Hepatocyte (in vitro differentiated cells): ENCODE measurements around the gene ANKS1B. TPM values are rescaled to one million over a fixed set of nuclear protein-coding genes. Genes with fewer than 3 reads are reported as not detected.

Experiments used
- DNase-seq: peaks from one replicate; pipeline ENCODE4 v3.0.0-alpha.2; 2016; ENCODE audit warnings: low spot score
- H2AFZ ChIP-seq: fragments of 200-600 bp; sonication (generic); 2 replicates; pipeline ENCODE4 v1.6.0; 2016; ENCODE audit warnings: antibody characterized with exemption, mild to moderate bottlenecking
- H3K27ac ChIP-seq: fragments of 200-600 bp; sonication (generic); 2 replicates; pipeline ENCODE4 v1.5.1; 2016; ENCODE audit warnings: mild to moderate bottlenecking
- H3K27me3 ChIP-seq: fragments of 200-600 bp; sonication (generic); 2 replicates; pipeline ENCODE4 v1.6.1; 2016
- H3K36me3 ChIP-seq: fragments of 200-600 bp; sonication (generic); replicated peaks from 2 replicates; pipeline ENCODE4 v1.5.1; 2016; ENCODE audit warnings: low read depth; ENCODE audit not compliant: insufficient read depth
- H3K4me1 ChIP-seq: fragments of 200-600 bp; sonication (generic); 2 replicates; pipeline ENCODE4 v1.5.1; 2016; ENCODE audit warnings: mild to moderate bottlenecking, moderate library complexity; ENCODE audit not compliant: insufficient read depth
- H3K4me2 ChIP-seq: fragments of 200-600 bp; sonication (generic); 2 replicates; pipeline ENCODE4 v1.6.0; 2016
- H3K4me3 ChIP-seq: fragments of 200-600 bp; sonication (generic); 2 replicates; pipeline ENCODE4 v1.5.1; 2016; ENCODE audit warnings: mild to moderate bottlenecking
- H3K79me2 ChIP-seq: fragments of 200-600 bp; sonication (generic); 2 replicates; pipeline ENCODE4 v1.6.0; 2017; ENCODE audit warnings: mild to moderate bottlenecking
- H3K9me2 ChIP-seq: fragments of 200-600 bp; sonication (generic); replicated peaks from 2 replicates; pipeline ENCODE4 v1.6.0; 2017; ENCODE audit warnings: mild to moderate bottlenecking; ENCODE audit not compliant: insufficient read depth
- H3K9me3 ChIP-seq: fragments of 200-600 bp; sonication (generic); 2 replicates; pipeline ENCODE4 v1.5.1; 2016; ENCODE audit warnings: low read depth, mild to moderate bottlenecking
- H4K20me1 ChIP-seq: fragments of 200-600 bp; sonication (generic); 2 replicates; pipeline ENCODE4 v1.6.0; 2016; ENCODE audit warnings: mild to moderate bottlenecking; ENCODE audit not compliant: insufficient read depth, poor library complexity, severe bottlenecking
- EZH2 ChIP-seq: fragments of 200-600 bp; sonication (generic); IDR thresholded peaks from 2 replicates; pipeline ENCODE4 v1.6.1; 2016; ENCODE audit warnings: antibody characterized with exemption, mild to moderate bottlenecking, borderline replicate concordance
- EZH2phosphoT487 ChIP-seq: fragments of 200-600 bp; sonication (generic); IDR thresholded peaks from one replicate; pipeline ENCODE4 v1.6.1; 2018; ENCODE audit warnings: antibody characterized with exemption, mild to moderate bottlenecking, low read depth, moderate library complexity; ENCODE audit not compliant: unreplicated experiment, severe bottlenecking
- WGBS: methylation state at CpG from one replicate; pipeline ENCODE4 v1.1.6; 2016; ENCODE audit warnings: low lambda C conversion rate; ENCODE audit errors: missing lambda C conversion rate; 5-methylcytosine and 5-hydroxymethylcytosine counted together
- polyA plus RNA-seq: library from polyadenylated mRNA; unstranded; fragments of >200 nt; fragmentation: Nextera tagmentation; extraction: Ambion mirVana; gene quantifications from 2 replicates; pipeline ENCODE4 v1.2.1, GENCODE V29; 2016
- total RNA-seq: library from RNA; depleted of rRNA; stranded (reverse); fragments of >200 nt; gene quantifications from 2 replicates; pipeline ENCODE4 v1.2.3, GENCODE V29; 2014
- TF ChIP-seq, protein P1 (sequence below): fragments of 200-600 bp; sonication (generic); IDR thresholded peaks from 2 replicates; pipeline ENCODE4 v1.5.1; 2016; ENCODE audit warnings: antibody characterized with exemption, mild to moderate bottlenecking; ENCODE audit not compliant: poor library complexity

ANKS1B gene
- total and polyA plus RNA-seq, 2 experiments from 2014 or later = 1.6 to 2.2 TPM

- Histone ChIP-seq H3K79me2 (no peaks in the 10 kb centered on the region), H3K9me3 (no peaks in the 10 kb centered on the region), H3K27ac (no peak overlapping the region), H3K4me2 (no peak overlapping the region), H3K4me3 (no peak overlapping the region), H3K4me1 (no peaks in the 10 kb centered on the region), H2AFZ (no peak overlapping the region), H3K36me3 (no peaks in the 10 kb centered on the region), H4K20me1 (no peaks in the 10 kb centered on the region), H3K9me2 (no peaks in the 10 kb centered on the region), H3K27me3 (peaks cover 3% of the 10 kb centered on the region)
- 94% methylated on average over 3 of the region's 3 CpGs for WGBS
- no peak for TF ChIP-seq EZH2phosphoT487
- TF ChIP-seq EZH2 = no peak
- TF ChIP-seq, protein P1, sequence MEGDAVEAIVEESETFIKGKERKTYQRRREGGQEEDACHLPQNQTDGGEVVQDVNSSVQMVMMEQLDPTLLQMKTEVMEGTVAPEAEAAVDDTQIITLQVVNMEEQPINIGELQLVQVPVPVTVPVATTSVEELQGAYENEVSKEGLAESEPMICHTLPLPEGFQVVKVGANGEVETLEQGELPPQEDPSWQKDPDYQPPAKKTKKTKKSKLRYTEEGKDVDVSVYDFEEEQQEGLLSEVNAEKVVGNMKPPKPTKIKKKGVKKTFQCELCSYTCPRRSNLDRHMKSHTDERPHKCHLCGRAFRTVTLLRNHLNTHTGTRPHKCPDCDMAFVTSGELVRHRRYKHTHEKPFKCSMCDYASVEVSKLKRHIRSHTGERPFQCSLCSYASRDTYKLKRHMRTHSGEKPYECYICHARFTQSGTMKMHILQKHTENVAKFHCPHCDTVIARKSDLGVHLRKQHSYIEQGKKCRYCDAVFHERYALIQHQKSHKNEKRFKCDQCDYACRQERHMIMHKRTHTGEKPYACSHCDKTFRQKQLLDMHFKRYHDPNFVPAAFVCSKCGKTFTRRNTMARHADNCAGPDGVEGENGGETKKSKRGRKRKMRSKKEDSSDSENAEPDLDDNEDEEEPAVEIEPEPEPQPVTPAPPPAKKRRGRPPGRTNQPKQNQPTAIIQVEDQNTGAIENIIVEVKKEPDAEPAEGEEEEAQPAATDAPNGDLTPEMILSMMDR = no peak
- DNase-seq = no peak
Measured at GRCh38 chr12:99002731-99003130, 982.0 kb downstream of the ANKS1B start.

GRCh38 chr12:99002156-99002555, 982.6 kb downstream of the ANKS1B start:
- 89% methylated on average over 3 of the region's 3 CpGs for WGBS
- Histone ChIP-seq H3K36me3 (no peaks in the 10 kb centered on the region), H3K4me1 (no peaks in the 10 kb centered on the region), H3K9me2 (no peaks in the 10 kb centered on the region), H3K27ac (no peak overlapping the region), H2AFZ (no peak overlapping the region), H3K4me2 (no peak overlapping the region), H3K27me3 (peaks cover 3% of the 10 kb centered on the region), H3K4me3 (no peak overlapping the region), H3K79me2 (no peaks in the 10 kb centered on the region), H4K20me1 (no peaks in the 10 kb centered on the region), H3K9me3 (no peaks in the 10 kb centered on the region)
- no peak for TF ChIP-seq EZH2phosphoT487
- no peak for TF ChIP-seq EZH2
- TF ChIP-seq, protein P1 = no peak
- DNase-seq = no peak

DNA sequence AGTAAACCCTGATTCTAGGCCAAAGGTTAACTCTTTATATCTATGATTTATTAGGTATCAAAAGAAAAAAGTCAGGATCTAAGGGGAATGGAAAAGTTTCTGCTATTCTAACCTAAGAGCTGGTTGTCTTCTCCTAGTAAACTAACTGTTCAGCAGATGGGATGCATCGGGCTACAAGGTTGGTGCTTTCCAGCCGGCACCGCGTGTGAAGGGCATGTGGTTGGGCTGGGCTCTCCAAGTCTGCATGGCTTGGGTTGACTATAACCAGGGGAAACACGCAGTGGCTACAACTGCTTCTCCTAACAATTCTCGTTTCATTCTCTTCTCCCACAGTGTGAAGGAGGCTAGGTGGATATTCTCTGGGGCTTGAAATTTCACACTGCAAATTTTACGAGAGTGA, 985.2 kb downstream of the ANKS1B start:
- Histone ChIP-seq H3K36me3 (no peaks in the 10 kb centered on the region), H3K27me3 (peaks cover 3% of the 10 kb centered on the region), H3K4me2 (no peak overlapping the region), H3K27ac (no peak overlapping the region), H3K9me3 (no peaks in the 10 kb centered on the region), H3K9me2 (no peaks in the 10 kb centered on the region), H2AFZ (no peak overlapping the region), H3K4me3 (no peak overlapping the region), H4K20me1 (no peaks in the 10 kb centered on the region), H3K79me2 (no peaks in the 10 kb centered on the region), H3K4me1 (no peaks in the 10 kb centered on the region)
- no peak for DNase-seq
- 76% methylated on average over 7 of the region's 7 CpGs for WGBS
- TF ChIP-seq, protein P1 = no peak
- TF ChIP-seq EZH2phosphoT487 (no peak), EZH2 (no peak)
